Measurements from ENCODE around the gene GSE1. TPM values are rescaled to one million over a fixed set of nuclear protein-coding genes. Genes with fewer than 3 reads are reported as not detected.

The GSE1 gene
- total and polyA plus RNA-seq, 9 of the 15 experiments (the other 6 are each of a cell fraction or from before 2014, with no cell fraction given), result 12.2 to 244 (median 57.9) TPM

DNA sequence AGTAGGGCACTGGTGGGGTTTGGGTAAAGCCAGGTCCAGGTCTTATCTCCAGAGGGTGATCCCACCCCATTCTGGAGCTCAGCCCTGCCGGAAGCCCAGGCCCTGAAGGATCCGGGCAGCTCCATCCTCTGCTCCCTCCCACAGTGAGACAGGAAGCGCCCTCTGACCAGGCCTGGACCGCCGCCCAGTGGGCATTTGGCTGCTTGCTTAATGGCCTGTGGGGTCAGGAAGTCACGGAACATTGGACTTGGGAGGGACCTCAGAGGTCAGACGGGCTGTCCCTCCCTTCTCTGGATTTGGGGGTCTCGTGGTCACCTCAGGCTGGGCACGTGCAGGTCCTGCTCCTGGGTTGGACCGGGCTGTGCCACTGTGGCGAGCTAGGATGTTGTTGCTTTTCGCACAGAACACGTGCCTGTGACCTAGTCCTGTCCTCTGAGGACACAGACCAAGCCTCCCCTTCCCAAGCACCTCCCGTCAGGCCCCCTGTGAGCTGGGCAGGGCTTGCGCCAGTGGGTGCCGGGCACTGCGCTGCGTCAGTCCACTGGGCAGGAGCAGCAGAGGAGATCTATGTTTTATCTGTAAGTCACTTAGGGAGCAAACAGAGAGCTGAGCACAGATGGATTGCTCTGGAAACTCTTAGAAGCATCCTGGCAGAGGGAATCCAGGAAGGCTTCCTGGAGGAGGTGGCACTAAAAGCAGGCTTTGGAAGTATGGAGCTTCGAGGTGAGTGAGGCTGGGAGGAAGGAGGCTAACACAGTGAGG is 49.4 kb upstream of the GSE1 start (continued):
- no peak for TF ChIP-seq CHAMP1 (IDR thresholded peaks at IDR 0.05)
- TF ChIP-seq ZBTB17 (CRISPR knock-in tag; IDR thresholded peaks at IDR 0.05), result peak; percentile 46; the same call in 1 of the 2 replicates
- TF ChIP-seq NR3C1 (CRISPR knock-in tag; IDR thresholded peaks at IDR 0.05), result no peak
- no peak for TF ChIP-seq MED1 (CRISPR knock-in tag; IDR thresholded peaks at IDR 0.05; ENCODE audit: borderline replicate concordance)
- TF ChIP-seq RAD21 (CRISPR knock-in tag; conservative IDR thresholded peaks at IDR 0.05 in 1 of 2, IDR thresholded peaks at IDR 0.05 in 1 of 2), result peak; percentile 93 to 94
- TF ChIP-seq ZFP1 (CRISPR knock-in tag; IDR thresholded peaks at IDR 0.05), result no peak
- no peak for TF ChIP-seq ZKSCAN8 (CRISPR knock-in tag; IDR thresholded peaks at IDR 0.05)
- no peak for TF ChIP-seq DIDO1 (tag; IDR thresholded peaks at IDR 0.05; ENCODE audit: low read depth)
- peak; percentile 67; the same call in 1 of the 2 replicates for TF ChIP-seq ZNF12 (CRISPR knock-in tag; IDR thresholded peaks at IDR 0.05)
- TF ChIP-seq, protein P1, sequence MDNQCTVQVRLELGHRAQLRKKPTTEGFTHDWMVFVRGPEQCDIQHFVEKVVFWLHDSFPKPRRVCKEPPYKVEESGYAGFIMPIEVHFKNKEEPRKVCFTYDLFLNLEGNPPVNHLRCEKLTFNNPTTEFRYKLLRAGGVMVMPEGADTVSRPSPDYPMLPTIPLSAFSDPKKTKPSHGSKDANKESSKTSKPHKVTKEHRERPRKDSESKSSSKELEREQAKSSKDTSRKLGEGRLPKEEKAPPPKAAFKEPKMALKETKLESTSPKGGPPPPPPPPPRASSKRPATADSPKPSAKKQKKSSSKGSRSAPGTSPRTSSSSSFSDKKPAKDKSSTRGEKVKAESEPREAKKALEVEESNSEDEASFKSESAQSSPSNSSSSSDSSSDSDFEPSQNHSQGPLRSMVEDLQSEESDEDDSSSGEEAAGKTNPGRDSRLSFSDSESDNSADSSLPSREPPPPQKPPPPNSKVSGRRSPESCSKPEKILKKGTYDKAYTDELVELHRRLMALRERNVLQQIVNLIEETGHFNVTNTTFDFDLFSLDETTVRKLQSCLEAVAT (IDR thresholded peaks at IDR 0.05), result no peak
- no peak for TF ChIP-seq BACH1 (tag; IDR thresholded peaks at IDR 0.05)
- TF ChIP-seq RHOXF2B (CRISPR knock-in tag; conservative IDR thresholded peaks at IDR 0.05), result no peak
- TF ChIP-seq RCOR1 (IDR thresholded peaks at IDR 0.05; ENCODE audit: borderline replicate concordance in 1 of 2, low read depth in 2 of 2, low read length in 2 of 2), result peak in 1 of 2 experiments; percentile 79; a peak in 2 of 4 replicates
- no peak for TF ChIP-seq PHTF2 (CRISPR knock-in tag; IDR thresholded peaks at IDR 0.05)
- TF ChIP-seq MCM7 (IDR thresholded peaks at IDR 0.05), result no peak
- no peak for TF ChIP-seq FOXA3 (CRISPR knock-in tag; conservative IDR thresholded peaks at IDR 0.05 in 1 of 2, IDR thresholded peaks at IDR 0.05 in 1 of 2)
- TF ChIP-seq, protein P2, sequence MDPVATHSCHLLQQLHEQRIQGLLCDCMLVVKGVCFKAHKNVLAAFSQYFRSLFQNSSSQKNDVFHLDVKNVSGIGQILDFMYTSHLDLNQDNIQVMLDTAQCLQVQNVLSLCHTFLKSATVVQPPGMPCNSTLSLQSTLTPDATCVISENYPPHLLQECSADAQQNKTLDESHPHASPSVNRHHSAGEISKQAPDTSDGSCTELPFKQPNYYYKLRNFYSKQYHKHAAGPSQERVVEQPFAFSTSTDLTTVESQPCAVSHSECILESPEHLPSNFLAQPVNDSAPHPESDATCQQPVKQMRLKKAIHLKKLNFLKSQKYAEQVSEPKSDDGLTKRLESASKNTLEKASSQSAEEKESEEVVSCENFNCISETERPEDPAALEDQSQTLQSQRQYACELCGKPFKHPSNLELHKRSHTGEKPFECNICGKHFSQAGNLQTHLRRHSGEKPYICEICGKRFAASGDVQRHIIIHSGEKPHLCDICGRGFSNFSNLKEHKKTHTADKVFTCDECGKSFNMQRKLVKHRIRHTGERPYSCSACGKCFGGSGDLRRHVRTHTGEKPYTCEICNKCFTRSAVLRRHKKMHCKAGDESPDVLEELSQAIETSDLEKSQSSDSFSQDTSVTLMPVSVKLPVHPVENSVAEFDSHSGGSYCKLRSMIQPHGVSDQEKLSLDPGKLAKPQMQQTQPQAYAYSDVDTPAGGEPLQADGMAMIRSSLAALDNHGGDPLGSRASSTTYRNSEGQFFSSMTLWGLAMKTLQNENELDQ (CRISPR knock-in tag; IDR thresholded peaks at IDR 0.05; ENCODE audit: borderline replicate concordance), result no peak
- TF ChIP-seq MCM5 (IDR thresholded peaks at IDR 0.05; ENCODE audit: low read depth), result no peak
- TF ChIP-seq, protein P3, sequence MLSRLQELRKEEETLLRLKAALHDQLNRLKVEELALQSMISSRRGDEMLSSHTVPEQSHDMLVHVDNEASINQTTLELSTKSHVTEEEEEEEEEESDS (CRISPR knock-in tag; IDR thresholded peaks at IDR 0.05), result no peak
- no peak for TF ChIP-seq HDAC2 (IDR thresholded peaks at IDR 0.05)
- peak; percentile 52; the same call in 1 of the 2 replicates for TF ChIP-seq KAT7 (CRISPR knock-in tag; IDR thresholded peaks at IDR 0.05; ENCODE audit: borderline replicate concordance)
- TF ChIP-seq ZNF212 (CRISPR knock-in tag; IDR thresholded peaks at IDR 0.05), result no peak
